Testis (tissue), 2 donors: ENCODE results near the gene MAP3K1.

Experiments
- POLR2A ChIP-seq: fragments of 450-650 bp; IDR thresholded peaks from one replicate; pipeline ENCODE4 v1.6.1; 2017; ENCODE audit warnings: antibody characterized with exemption, mild to moderate bottlenecking, moderate library complexity
- TF ChIP-seq, protein P1 (sequence below), 3 experiments: fragments of 450-650 bp in 2 of 3; fragments of 200-600 bp in 1 of 3; sonication (generic) in 1 of 3; IDR thresholded peaks; one replicate each; pipeline ENCODE4 v1.5.1; 2016 to 2019; ENCODE audit warnings: antibody characterized with exemption in 3 of 3, mild to moderate bottlenecking in 2 of 3, moderate library complexity in 1 of 3

DNA sequence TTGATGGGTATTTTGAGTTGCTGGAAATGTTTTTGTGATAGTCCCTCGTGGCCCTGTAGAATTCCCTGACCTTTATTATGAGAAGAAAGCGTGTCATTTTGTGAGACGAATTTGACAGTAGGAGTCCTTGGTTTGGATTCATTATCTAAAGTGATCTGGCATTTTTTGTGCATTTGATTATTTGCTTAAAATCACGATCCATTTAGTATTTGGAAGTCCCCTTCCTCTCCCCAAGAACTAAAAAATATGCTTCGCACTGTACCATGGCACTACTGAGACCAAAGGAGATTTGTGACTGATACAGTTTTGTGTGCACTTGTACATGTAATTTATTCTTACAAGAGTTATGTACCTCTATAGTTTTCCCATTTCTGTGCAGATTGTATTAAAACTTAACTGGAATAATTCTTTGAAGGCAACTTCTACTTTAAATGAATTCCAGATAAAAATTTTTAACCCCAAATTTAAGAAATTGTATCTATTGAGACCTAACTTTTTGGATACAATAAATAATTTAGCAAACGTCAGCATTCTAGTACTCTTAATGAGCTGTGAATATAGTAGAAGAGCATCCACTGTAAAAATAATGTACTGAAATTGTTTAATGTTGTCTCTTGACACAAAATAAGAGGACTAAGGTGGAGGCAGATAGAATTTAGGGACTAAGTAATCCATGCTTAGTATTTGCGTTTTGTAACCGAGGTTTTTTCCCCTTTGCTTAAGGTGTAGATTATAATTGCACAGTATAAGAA, 2.1 kb downstream of the MAP3K1 start:
- TF ChIP-seq, protein P1, sequence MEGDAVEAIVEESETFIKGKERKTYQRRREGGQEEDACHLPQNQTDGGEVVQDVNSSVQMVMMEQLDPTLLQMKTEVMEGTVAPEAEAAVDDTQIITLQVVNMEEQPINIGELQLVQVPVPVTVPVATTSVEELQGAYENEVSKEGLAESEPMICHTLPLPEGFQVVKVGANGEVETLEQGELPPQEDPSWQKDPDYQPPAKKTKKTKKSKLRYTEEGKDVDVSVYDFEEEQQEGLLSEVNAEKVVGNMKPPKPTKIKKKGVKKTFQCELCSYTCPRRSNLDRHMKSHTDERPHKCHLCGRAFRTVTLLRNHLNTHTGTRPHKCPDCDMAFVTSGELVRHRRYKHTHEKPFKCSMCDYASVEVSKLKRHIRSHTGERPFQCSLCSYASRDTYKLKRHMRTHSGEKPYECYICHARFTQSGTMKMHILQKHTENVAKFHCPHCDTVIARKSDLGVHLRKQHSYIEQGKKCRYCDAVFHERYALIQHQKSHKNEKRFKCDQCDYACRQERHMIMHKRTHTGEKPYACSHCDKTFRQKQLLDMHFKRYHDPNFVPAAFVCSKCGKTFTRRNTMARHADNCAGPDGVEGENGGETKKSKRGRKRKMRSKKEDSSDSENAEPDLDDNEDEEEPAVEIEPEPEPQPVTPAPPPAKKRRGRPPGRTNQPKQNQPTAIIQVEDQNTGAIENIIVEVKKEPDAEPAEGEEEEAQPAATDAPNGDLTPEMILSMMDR (IDR thresholded peaks at IDR 0.05): no peak
- TF ChIP-seq POLR2A: no peak
